GM18499 (cell line): Measurements from ENCODE around the gene GP1BA.

Experiments used
- ATAC-seq: cut with Tn5 transposase; IDR thresholded peaks from one replicate; pipeline ENCODE4 v1.9.1; 2021; ENCODE audit warnings: moderate number of reproducible peaks; ENCODE audit not compliant: insufficient read depth, unreplicated experiment

GP1BA gene

GRCh38 chr17:4970273-4970672 lies 38.2 kb downstream of the GP1BA start:
- no peak for ATAC-seq

DNA sequence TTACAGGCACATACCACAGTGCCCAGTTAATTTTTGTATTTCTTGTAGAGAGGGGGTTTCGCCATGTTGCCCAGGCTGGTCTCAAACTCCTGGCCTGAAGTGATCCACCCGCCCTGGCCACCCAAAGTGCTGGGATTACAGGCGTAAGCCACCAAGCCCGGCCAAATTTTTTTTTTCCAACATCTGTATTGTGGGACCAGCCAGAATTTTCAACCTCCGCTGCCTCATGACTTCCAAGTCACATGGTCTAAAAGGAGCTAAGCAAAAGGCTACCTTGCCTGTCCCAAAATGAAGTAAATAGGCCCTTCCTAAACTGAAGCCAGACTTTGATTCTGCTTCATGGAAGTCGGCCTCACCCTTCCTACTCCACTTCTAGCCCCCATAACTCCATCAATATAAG lies 39.7 kb downstream of the GP1BA start:
- no peak for ATAC-seq

GRCh38 chr17:4972322-4972721 lies 40.2 kb downstream of the GP1BA start:
- ATAC-seq, result no peak

DNA sequence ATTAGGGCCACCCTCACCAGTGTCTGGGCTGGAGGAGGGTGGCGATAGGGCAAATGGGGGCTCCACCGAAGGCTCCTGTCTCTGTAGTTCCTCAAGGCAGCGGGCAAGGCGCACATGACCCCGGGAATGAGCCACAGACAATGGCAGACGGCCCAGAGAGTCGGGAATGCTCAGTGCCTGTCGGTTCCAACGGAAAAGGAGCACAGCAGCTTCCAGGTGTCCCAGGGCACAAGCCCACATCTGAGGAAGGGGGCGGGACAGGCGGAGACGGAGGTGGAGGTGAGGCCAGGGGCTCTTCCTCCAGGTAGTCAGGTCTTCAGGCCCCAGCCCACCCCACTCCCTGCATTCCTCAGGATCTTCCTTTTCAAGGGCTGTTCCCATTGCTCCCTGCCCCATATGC lies 40.7 kb downstream of the GP1BA start:
- no peak for ATAC-seq

- no peak for ATAC-seq
Measured at GRCh38 chr17:4973256-4974114, 41.4 kb downstream of the GP1BA start.

GRCh38 chr17:4974115-4974670 lies 42.1 kb downstream of the GP1BA start:
- ATAC-seq, result no peak

GRCh38 chr17:4978726-4979125 lies 46.6 kb downstream of the GP1BA start:
- ATAC-seq, result no peak

DNA sequence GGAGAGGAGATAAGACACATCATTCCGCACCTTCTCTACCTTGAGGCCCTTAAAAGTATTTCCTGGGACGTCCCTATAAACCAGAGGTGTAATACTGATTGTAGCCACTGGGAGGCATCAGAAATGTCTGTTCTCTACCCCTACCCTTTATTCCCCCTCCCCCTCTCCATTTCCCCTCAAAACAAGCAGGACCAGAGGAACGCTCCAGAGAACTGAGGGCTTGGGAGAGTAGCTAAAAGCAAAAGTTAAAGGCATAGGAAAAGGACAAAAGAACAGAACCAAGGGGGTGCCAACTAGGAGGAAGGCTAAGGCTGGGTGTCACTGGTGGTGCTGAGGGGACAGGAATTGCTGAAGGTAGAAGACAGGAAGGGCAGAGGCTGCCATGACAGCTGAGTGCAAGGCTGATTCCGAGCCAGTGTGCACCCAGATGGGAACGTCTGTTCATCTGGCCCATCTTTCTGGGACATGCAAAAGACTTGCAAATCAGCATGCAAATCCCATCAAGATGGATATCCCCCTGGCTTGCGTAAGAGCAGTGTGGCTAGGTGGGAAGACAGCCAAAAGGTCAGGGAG lies 48.7 kb downstream of the GP1BA start:
- no peak for ATAC-seq

DNA sequence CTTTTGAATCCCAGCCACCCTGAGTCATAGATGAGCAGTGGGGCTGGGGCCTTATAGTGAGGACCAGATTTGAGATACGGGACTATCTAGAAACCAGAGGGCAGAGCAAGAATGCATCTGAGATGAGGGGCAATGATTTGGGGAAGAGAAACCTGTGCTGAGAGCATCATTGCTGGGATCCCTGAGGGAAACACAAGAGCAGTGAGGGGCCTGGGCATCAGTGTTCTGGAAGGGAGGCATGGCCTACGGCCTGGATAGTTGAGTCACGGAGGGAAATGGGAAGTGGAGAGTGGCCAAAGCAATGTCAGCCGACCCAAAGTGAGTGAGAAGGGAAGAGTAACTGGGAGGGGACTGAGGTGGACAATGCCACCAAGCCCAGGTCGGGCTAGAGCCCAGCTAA lies 50.2 kb downstream of the GP1BA start:
- ATAC-seq, result no peak
